Colonic mucosa (tissue), 4 donors: ENCODE results near the gene SDF2L1. TPM values are rescaled to one million over a fixed set of nuclear protein-coding genes. Genes with fewer than 3 reads are reported as not detected.
"Not testable (repeated sequence)": the region's sequence is repeated elsewhere in the genome, so short reads cannot be mapped to it uniquely, and the experiment has no call there.

Experiments
- DNase-seq: peaks from one replicate; pipeline ENCODE4 v3.0.0-alpha.2; 2020
- H3K27ac ChIP-seq: fragments of 200-600 bp; one replicate; pipeline ENCODE4 v1.8.0; 2021
- H3K27me3 ChIP-seq: fragments of 200-600 bp; one replicate; pipeline ENCODE4 v1.8.0; 2021
- H3K36me3 ChIP-seq: fragments of 200-600 bp; one replicate; pipeline ENCODE4 v1.8.0; 2021
- H3K4me1 ChIP-seq: fragments of 200-600 bp; one replicate; pipeline ENCODE4 v1.8.0; 2021; ENCODE audit warnings: mild to moderate bottlenecking
- H3K4me3 ChIP-seq: fragments of 200-600 bp; one replicate; pipeline ENCODE4 v1.8.0; 2021
- H3K9ac ChIP-seq, 2 donors: one replicate each; pipeline ENCODE4 v1.7.0; 2013; ENCODE audit warnings: control low read depth in 2 of 2, low read depth in 2 of 2, low read length in 2 of 2
- H3K9me3 ChIP-seq: fragments of 200-600 bp; one replicate; pipeline ENCODE4 v1.8.0; 2021
- intact Hi-C: fragments of 100-400 bp; cut with DNase I; formaldehyde crosslinking; loops from one replicate; pipeline ENCODE4 v1.14.1; 2022
- total RNA-seq, 2 donors: library from RNA; stranded (reverse); fragmentation: NEBNext Ultra II Directional in 1 of 2; extraction: Animal tissue kit (Norgen Biotek cat#: 25700) in 1 of 2; gene quantifications; one replicate each; pipeline ENCODE4 v1.2.1, GENCODE V29; 2021
- TF ChIP-seq, protein P1 (sequence below): fragments of 200-600 bp; IDR thresholded peaks from one replicate; pipeline ENCODE4 v1.8.0; 2022; ENCODE audit warnings: antibody characterized with exemption, mild to moderate bottlenecking
- donor health status: healthy.
- donor health status: DM: no; HTN: no; CAD: no.
- donor health status: DM: no; HTN: no; CAD: no.

Gene SDF2L1
- total RNA-seq, 2 donors from 2014 or later = 48.8 to 177 TPM

DNA sequence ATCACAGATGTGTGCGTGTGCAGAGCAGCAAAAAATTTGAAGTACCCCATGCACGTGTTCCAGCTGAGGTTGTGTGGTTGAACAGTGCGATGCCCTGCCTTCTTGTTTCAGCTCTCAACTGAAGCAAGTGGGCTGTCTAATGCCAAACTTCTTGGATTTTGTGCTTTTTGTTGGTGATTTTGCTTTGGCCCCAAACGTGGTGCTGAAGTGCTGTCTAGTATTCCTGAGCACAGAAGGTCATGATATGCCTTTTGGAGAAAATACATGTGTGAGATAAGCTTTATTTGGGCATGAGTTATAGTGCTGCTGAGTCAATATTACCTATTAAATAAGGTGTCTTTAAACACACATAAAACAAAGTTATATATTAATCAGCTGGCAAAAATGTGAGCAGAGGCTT lies 26.4 kb upstream of the SDF2L1 start:
- Histone ChIP-seq H3K4me3 (no peak overlapping the region), H3K27ac (no peak overlapping the region), H3K9me3 (no peaks in the 10 kb centered on the region), H3K9ac (no peak overlapping the region), H3K27me3 (no peaks in the 10 kb centered on the region), H3K4me1 (no peaks in the 10 kb centered on the region), H3K36me3 (no peaks in the 10 kb centered on the region)
- DNase-seq = no peak
- intact Hi-C loops = no loop called here
- TF ChIP-seq, protein P1, sequence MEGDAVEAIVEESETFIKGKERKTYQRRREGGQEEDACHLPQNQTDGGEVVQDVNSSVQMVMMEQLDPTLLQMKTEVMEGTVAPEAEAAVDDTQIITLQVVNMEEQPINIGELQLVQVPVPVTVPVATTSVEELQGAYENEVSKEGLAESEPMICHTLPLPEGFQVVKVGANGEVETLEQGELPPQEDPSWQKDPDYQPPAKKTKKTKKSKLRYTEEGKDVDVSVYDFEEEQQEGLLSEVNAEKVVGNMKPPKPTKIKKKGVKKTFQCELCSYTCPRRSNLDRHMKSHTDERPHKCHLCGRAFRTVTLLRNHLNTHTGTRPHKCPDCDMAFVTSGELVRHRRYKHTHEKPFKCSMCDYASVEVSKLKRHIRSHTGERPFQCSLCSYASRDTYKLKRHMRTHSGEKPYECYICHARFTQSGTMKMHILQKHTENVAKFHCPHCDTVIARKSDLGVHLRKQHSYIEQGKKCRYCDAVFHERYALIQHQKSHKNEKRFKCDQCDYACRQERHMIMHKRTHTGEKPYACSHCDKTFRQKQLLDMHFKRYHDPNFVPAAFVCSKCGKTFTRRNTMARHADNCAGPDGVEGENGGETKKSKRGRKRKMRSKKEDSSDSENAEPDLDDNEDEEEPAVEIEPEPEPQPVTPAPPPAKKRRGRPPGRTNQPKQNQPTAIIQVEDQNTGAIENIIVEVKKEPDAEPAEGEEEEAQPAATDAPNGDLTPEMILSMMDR = no peak

DNA sequence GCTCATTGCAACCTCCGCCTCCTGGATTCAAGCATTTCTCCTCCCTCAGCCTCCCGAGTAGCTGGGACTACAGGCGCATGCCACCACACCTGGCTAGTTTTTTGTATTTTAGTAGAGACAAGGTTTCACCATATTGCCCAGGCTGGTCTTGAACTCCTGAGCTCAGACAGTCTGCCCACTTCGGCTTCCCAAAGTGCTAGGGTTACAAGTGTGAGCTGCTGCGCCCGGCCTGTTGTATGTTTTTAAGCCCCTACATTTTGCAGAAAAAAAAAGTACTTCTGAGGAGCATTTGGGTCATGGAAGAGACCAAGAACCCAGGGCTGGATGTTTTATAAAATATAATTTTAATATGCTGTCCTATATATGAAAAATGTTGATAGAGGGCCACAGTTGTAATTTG lies 24.8 kb upstream of the SDF2L1 start:
- H3K27ac ChIP-seq, DNase-seq, H3K9ac ChIP-seq, H3K9me3 ChIP-seq, H3K4me3 ChIP-seq, H3K4me1 ChIP-seq, intact Hi-C loops, H3K27me3 ChIP-seq, H3K36me3 ChIP-seq: not testable (repeated sequence)

DNA sequence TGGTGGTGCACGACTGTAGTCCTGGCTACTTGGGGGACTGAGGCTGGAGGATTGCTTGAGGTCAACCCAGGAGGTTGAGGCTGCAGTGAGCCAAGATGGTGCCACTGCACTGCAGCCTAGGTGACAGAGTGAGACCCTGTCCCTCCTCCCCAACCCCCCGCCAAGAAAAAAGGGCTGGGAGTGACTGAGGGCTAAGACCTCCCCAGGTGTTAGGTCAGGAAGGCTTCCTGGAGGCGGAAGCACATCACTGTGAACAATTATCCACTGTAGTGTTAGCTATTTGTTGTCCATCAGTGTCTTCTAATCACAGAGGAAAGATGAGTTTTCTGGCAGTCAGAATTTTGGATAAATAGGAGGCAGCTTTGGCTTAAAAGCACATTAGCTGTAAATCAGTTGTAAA lies 21.1 kb upstream of the SDF2L1 start:
- intact Hi-C loops = no loop called here
- Histone ChIP-seq H3K4me1 (no peaks in the 10 kb centered on the region), H3K27ac (no peak overlapping the region), H3K27me3 (no peaks in the 10 kb centered on the region), H3K36me3 (peaks cover 4% of the 10 kb centered on the region), H3K9me3 (no peaks in the 10 kb centered on the region), H3K9ac (no peak overlapping the region), H3K4me3 (no peak overlapping the region)
- TF ChIP-seq, protein P1 = no peak
- DNase-seq = no peak

DNA sequence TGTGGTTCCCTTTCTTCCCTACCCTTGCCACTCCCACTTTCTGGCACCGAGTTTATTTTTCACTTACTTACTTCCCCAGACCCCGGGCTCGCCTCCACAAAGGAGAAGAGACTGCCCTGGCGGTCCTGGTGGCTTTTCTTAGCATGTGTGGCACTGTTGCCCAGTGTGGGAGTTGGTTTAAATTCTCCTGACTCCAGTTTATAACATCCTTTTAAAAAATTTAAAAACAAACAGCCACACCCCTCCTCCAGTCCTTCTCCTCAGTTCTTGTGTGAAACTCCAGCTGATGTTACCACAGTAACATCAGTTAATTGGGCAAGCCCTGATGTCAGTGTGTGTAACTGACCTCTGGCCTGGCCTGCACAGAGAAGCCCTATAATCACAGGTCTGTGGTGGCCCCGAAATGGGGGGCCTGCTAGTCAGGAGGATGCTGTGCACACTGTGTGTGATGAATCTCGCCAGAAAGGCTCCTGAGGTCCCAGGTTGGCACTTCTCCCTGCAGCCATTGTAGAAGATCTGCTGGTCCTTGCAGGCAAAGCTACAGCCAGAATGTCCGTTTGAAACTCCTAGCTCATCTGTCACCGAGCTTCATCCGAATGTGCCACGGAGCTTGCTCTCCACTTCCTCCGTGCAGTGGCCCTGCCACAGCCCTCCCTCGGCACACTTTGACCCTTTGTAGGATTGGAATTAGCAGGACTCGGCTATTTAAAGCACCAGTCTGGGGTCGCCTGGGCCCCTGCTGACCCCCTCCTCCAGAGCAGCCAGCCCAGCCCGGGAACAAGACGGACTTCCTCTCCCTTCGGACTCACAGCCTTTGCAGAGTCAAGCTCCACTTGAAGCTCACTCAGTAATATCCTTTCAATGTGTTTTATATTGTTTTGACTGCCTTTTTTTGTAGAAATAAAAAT lies 19.8 kb upstream of the SDF2L1 start:
- Histone ChIP-seq H3K36me3 (peaks cover 4% of the 10 kb centered on the region), H3K9me3 (no peaks in the 10 kb centered on the region), H3K4me3 (no peak overlapping the region), H3K27me3 (no peaks in the 10 kb centered on the region), H3K27ac (no peak overlapping the region), H3K4me1 (no peaks in the 10 kb centered on the region), H3K9ac (no peak overlapping the region)
- TF ChIP-seq, protein P1 = no peak
- intact Hi-C loops = no loop called here
- DNase-seq = no peak

DNA sequence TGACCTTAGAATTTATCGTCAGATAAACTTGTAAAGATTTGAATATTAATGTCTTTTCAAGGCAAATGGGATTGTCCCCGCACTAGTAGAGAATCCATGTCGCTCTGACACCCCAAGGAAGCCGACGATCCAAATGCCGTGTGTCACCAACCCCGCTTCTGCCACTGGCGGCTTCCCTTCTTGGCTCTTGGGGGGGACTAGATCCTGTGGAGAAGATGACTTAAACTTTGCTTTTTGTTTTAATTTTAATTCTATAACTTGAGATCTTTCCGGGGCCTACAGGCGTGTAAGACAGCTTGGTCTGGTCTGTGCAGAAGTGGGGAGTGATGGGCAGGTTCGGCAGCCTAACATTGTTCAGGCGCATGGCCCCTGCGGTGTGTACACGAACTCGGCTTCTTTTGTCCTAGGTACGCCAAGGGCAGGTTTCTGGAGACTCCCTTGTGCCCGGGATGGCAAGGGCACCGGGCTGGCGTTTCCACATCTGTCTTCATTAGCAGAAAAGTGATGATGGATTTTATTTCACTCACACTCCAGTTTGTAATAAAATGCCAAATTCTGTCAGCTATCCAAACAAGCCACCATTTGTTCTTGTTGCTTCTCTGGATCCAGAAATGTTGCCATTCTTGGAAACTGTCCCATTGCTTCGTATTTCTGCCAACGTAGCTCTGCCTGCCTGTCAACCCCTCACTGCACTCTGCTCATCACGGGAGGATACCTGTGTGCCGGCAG lies 19.0 kb upstream of the SDF2L1 start:
- TF ChIP-seq, protein P1 = no peak
- no peak overlapping the region for H3K9ac ChIP-seq
- H3K36me3 ChIP-seq = peaks cover 4% of the 10 kb centered on the region
- H3K27ac ChIP-seq = no peak overlapping the region
- intact Hi-C loops = no loop called here
- no peak for DNase-seq
- H3K4me3 ChIP-seq = no peak overlapping the region
- H3K9me3 ChIP-seq = no peaks in the 10 kb centered on the region
- H3K27me3 ChIP-seq = no peaks in the 10 kb centered on the region
- H3K4me1 ChIP-seq = no peaks in the 10 kb centered on the region

DNA sequence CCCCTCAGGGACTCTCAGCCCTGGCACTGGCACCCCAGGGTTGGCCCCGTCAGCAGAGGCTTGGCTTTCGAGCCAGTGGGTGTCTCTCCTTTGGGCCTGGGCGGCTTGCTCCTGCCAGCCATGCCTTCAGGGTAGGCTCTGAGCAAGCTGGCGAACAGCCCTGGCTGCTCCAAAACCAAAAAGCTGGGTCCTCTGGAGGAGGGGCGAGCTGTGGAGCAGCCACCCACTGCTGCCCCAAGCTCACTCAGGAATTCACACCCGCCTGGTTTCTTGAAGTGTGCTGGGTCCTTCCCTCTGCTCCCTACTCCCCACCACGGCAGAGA lies 18.5 kb upstream of the SDF2L1 start:
- Histone ChIP-seq H3K4me3 (no peak overlapping the region), H3K9ac (no peak overlapping the region), H3K4me1 (peaks cover 3% of the 10 kb centered on the region), H3K9me3 (no peaks in the 10 kb centered on the region), H3K27ac (no peak overlapping the region), H3K36me3 (peaks cover 4% of the 10 kb centered on the region), H3K27me3 (no peaks in the 10 kb centered on the region)
- TF ChIP-seq, protein P1 = no peak
- no peak for DNase-seq
- intact Hi-C loops = no loop called here
